ENCODE results near the gene TCP11L2. TPM values are rescaled to one million over a fixed set of nuclear protein-coding genes. Genes with fewer than 3 reads are reported as not detected.

The TCP11L2 gene
- total and polyA plus RNA-seq, 2 of the 8 experiments (the other 6 are each of a cell fraction or from before 2014, with no cell fraction given): 2.1 to 7.1 TPM

DNA sequence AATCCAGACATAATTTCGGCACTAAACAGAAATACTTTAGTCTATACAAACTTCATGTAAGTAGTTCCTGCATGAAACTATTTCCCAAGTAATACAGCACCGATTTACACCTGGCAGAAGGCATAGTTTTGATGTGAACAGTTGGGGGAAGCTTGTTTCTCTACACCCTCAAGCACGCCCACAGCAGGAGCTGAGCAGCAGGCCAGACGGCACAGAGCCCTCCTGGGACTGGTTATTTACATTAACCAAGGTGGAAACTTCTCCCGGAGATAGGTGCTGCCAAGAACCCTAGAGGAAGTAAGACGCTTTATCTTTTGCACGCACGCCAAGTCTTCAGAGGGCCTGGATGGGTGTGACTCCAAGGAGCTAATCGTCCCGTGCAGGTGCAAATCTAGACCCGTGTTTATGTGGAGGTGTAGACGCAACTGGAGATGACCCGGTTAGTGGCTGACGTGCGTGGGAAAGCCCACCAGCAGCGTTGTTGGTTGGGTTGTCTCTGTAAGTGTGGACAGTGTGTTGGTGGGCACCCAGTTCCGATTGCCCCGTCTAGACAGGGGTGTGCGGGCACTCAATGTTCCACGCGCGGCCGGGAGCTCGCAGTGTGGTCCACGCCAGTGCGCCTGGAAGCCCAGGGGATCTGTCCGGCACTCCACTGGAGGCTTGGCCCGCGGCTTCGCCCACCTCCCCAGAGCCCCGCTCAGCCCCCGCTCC lies 767 bp upstream of the TCP11L2 start:
- Histone ChIP-seq H2BK12ac (ENCODE audit: low read depth, low read length) (no peak overlapping the region), H3K4ac (replicated peaks; ENCODE audit: insufficient read length, low read depth, low read length) (no peak overlapping the region), H3K9me3 (ENCODE audit: insufficient read depth in 2 of 2, low read depth in 1 of 2, low read length in 1 of 2) (no peaks in the 10 kb centered on the region), H3K79me2 (ENCODE audit: control insufficient read depth in 1 of 2, insufficient read depth in 2 of 2, low read length in 2 of 2) (no peaks in the 10 kb centered on the region), H3K27ac (ENCODE audit: low read depth, low read length) (no peak overlapping the region), H3K4me2 (ENCODE audit: insufficient read depth in 1 of 2, low read depth in 2 of 2, low read length in 2 of 2) (peak overlapping the region; percentile 88 to 99), H3K23me2 (ENCODE audit: low read depth, low read length) (peaks cover 11% of the 10 kb centered on the region; the same call in 1 of the 2 replicates), H4K20me1 (replicated peaks in 1 of 2; ENCODE audit: control insufficient read depth in 1 of 2, insufficient read depth in 2 of 2, low read length in 2 of 2) (no peaks in the 10 kb centered on the region), H4K5ac (ENCODE audit: insufficient read length, low read depth, low read length) (peak overlapping the region; percentile 20), H3K14ac (ENCODE audit: insufficient read length) (no peak overlapping the region), H2BK5ac (ENCODE audit: low read depth, low read length) (0 out of 2 replicates have a peak overlapping the region, but pooled peaks have one; percentile 61), H3K4me1 (replicated peaks in 1 of 4; ENCODE audit: control insufficient read depth in 3 of 4, insufficient read depth in 4 of 4, low read length in 3 of 4) (peaks cover 6 to 13% (median 9%) of the 10 kb centered on the region in 4 experiments), H3K27me3 (replicated peaks in 1 of 4; ENCODE audit: control insufficient read depth in 3 of 4, extremely low read depth in 1 of 4, insufficient read depth in 3 of 4, low read length in 3 of 4) (no peaks in the 10 kb centered on the region), H3K4me3 (ENCODE audit: extremely low read depth in 1 of 4, insufficient read depth in 2 of 4, low read depth in 3 of 4, low read length in 4 of 4) (peak overlapping the region; percentile 69 to 78 (median 70)), H2BK15ac (ENCODE audit: low read length) (no peak overlapping the region), H2AFZ (ENCODE audit: low read length) (peak overlapping the region; percentile 94), H3K56ac (replicated peaks; ENCODE audit: insufficient read length, low read depth, low read length) (no peak overlapping the region), H2BK20ac (ENCODE audit: low read length) (no peak overlapping the region), H3K9ac (replicated peaks in 1 of 4; ENCODE audit: extremely low read depth in 1 of 4, low read depth in 3 of 4, low read length in 3 of 4) (peak overlapping the region in 3 of 4 experiments; percentile 31 to 53 (median 34); a peak in 6 of 7 replicates), H2AK5ac (ENCODE audit: low read depth, low read length) (no peak overlapping the region), H4K91ac (replicated peaks; ENCODE audit: insufficient read length, low read length) (peak overlapping the region; percentile 45), H3K18ac (ENCODE audit: extremely low read depth, low read length) (peak overlapping the region; percentile 53; the same call in 1 of the 2 replicates), H3K79me1 (ENCODE audit: low read depth, low read length) (no peaks in the 10 kb centered on the region), H3K36me3 (ENCODE audit: control insufficient read depth in 2 of 4, insufficient read depth in 4 of 4, low read length in 3 of 4) (no peaks in the 10 kb centered on the region), H3K23ac (ENCODE audit: insufficient read length) (no peak overlapping the region), H4K8ac (ENCODE audit: extremely low read depth, insufficient read depth, low read length) (peak overlapping the region; percentile 87; the same call in 1 of the 2 replicates), H2BK120ac (replicated peaks; ENCODE audit: low read depth, low read length) (peak overlapping the region; percentile 56)
- DNase-seq (ENCODE audit: low read depth in 1 of 2, low spot score in 2 of 2) (peak; percentile 39 to 59), FAIRE-seq (no peak)
- ChIA-PET POLR2A (ENCODE audit: partially characterized antibody) (interaction anchor here (0.7 to 2.4 kb wide), 3 partner anchors 11 to 163 kb away, joined by 3 to 8 read pairs (median 3); no protein-coding TSS in a partner anchor), CTCF (ENCODE audit: partially characterized antibody) (interaction anchor here (1.0 to 1.9 kb wide), 7 partner anchors 9 to 79 kb away, joined by 3 to 5 read pairs (median 4); partner anchors contain the start of gene POLR3B)
- WGBS, 2 experiments (ENCODE audit: extremely low coverage in 1 of 2, insufficient coverage in 1 of 2, insufficient read length in 1 of 2, insufficient replicate concordance in 2 of 2, low coverage in 1 of 2, low lambda C conversion rate in 2 of 2, missing lambda C conversion rate in 1 of 2): 8% methylated on average over 24 of the region's 32 CpGs; no CpG with 5 or more reads in 1 of the 2 experiments
- TF ChIP-seq YY1 (IDR thresholded peaks at IDR 0.05; ENCODE audit: low read depth, low read length) (no peak), NRF1 (IDR thresholded peaks at IDR 0.05; ENCODE audit: low read depth, low read length) (no peak), KDM4A (IDR thresholded peaks at IDR 0.05; ENCODE audit: low read depth, low read length, severe bottlenecking) (peak; percentile 65), HDAC2 (IDR thresholded peaks at IDR 0.05; ENCODE audit: borderline replicate concordance in 1 of 2, low read depth in 2 of 2, low read length in 2 of 2) (peak; percentile 29 to 30; a peak in 1 of 4 replicates), CTBP2 (IDR thresholded peaks at IDR 0.05; ENCODE audit: borderline replicate concordance, insufficient read depth, insufficient read length, low read length) (no peak), CHD2 (IDR thresholded peaks at IDR 0.05; ENCODE audit: low read length) (no peak), SP2 (IDR thresholded peaks at IDR 0.05; ENCODE audit: low read length) (no peak), BACH1 (IDR thresholded peaks at IDR 0.05; ENCODE audit: low read length) (peak; percentile 63), TEAD4 (IDR thresholded peaks at IDR 0.05; ENCODE audit: low read depth, low read length) (no peak), JUN (IDR thresholded peaks at IDR 0.05; ENCODE audit: low read depth, low read length) (no peak), TAF1 (IDR thresholded peaks at IDR 0.05; ENCODE audit: low read depth, low read length) (no peak), KDM1A (IDR thresholded peaks at IDR 0.05; ENCODE audit: borderline replicate concordance, low read length) (no peak), CREB1 (IDR thresholded peaks at IDR 0.05) (no peak)
